PC-9 (cell line): ENCODE data around the gene ANXA7. TPM values are rescaled to one million over a fixed set of nuclear protein-coding genes. Genes with fewer than 3 reads are reported as not detected.

Experiments
- Bru-seq: library from RNA; stranded (reverse); fragments of 400-500 nt; gene quantifications from one replicate; lab custom pipeline; 2021; lab: Mats Ljungman, UMichigan
- BruChase-seq, 2 experiments: library from RNA; stranded (reverse); fragments of 400-500 nt; gene quantifications; one replicate each; lab custom pipeline; 2021; lab: Mats Ljungman, UMichigan
- BruUV-seq: library from RNA; stranded (reverse); fragments of 400-500 nt; replicated peaks from 2 replicates; lab custom pipeline; 2021; lab: Mats Ljungman, UMichigan
- CTCF ChIA-PET: fragments of 300-600 bp; sonication (Branson Sonifier 250); formaldehyde crosslinking; loops from one replicate; lab custom pipeline; 2022; ENCODE audit warnings: antibody characterized with exemption; lab: Charles Lee
- POLR2A ChIA-PET: fragments of 300-600 bp; sonication (Branson Sonifier 250); formaldehyde crosslinking; loops from one replicate; lab custom pipeline; 2022; ENCODE audit warnings: antibody characterized with exemption; ENCODE audit not compliant: unreplicated experiment; lab: Charles Lee
- DNase-seq, 2 experiments: peaks; one replicate each; pipeline versions ENCODE4 v3.0.0 to v3.0.0-alpha.2; 2015 to 2022; ENCODE audit warnings: mixed read lengths in 1 of 2
- H2AFZ ChIP-seq: fragments of 200-600 bp; sonication (generic); 2 replicates; pipeline ENCODE4 v1.8.1; 2017; ENCODE audit warnings: antibody characterized with exemption
- H3F3A ChIP-seq: fragments of 200-600 bp; sonication (generic); 2 replicates; pipeline ENCODE4 v1.8.1; 2017; ENCODE audit warnings: antibody characterized with exemption, mild to moderate bottlenecking, low read depth; ENCODE audit not compliant: insufficient read depth
- H3K27ac ChIP-seq: fragments of 200-600 bp; sonication (generic); 2 replicates; pipeline ENCODE4 v1.6.1; 2016; ENCODE audit warnings: mixed run types
- H3K27me3 ChIP-seq: fragments of 200-600 bp; sonication (generic); 2 replicates; pipeline ENCODE4 v1.6.1; 2016; ENCODE audit warnings: low read depth, mixed run types; ENCODE audit not compliant: insufficient read depth
- H3K36me3 ChIP-seq: fragments of 200-600 bp; sonication (generic); 2 replicates; pipeline ENCODE4 v1.6.1; 2016; ENCODE audit warnings: low read depth, mixed run types
- H3K4me1 ChIP-seq: fragments of 200-600 bp; sonication (generic); replicated peaks from 2 replicates; pipeline ENCODE4 v1.6.1; 2016; ENCODE audit warnings: mixed run types; ENCODE audit not compliant: insufficient read depth
- H3K4me2 ChIP-seq: fragments of 200-600 bp; sonication (generic); 2 replicates; pipeline ENCODE4 v1.6.1; 2017; ENCODE audit warnings: mixed run types
- H3K4me3 ChIP-seq: fragments of 200-600 bp; sonication (generic); 2 replicates; pipeline ENCODE4 v1.6.1; 2016; ENCODE audit warnings: mixed run types
- H3K79me2 ChIP-seq: fragments of 200-600 bp; sonication (generic); 2 replicates; pipeline ENCODE4 v1.6.1; 2017; ENCODE audit warnings: low read depth, mixed run types
- H3K9me2 ChIP-seq: fragments of 200-600 bp; sonication (generic); 2 replicates; pipeline ENCODE4 v1.8.1; 2017; ENCODE audit warnings: mild to moderate bottlenecking; ENCODE audit not compliant: insufficient read depth
- H3K9me3 ChIP-seq: fragments of 200-600 bp; sonication (generic); 2 replicates; pipeline ENCODE4 v1.8.1; 2016; ENCODE audit warnings: low read depth; ENCODE audit not compliant: insufficient read depth
- H4K20me1 ChIP-seq: fragments of 200-600 bp; sonication (generic); 2 replicates; pipeline ENCODE4 v1.8.1; 2017; ENCODE audit not compliant: insufficient read depth
- EZH2 ChIP-seq: fragments of 200-600 bp; sonication (generic); IDR thresholded peaks from 2 replicates; pipeline ENCODE4 v1.8.0; 2017; ENCODE audit warnings: antibody characterized with exemption, low read depth
- intact Hi-C: fragments of 100-400 bp; cut with micrococcal nuclease; formaldehyde crosslinking; loops from one replicate; pipeline ENCODE4 v1.10.0; 2022; ENCODE audit not compliant: unreplicated experiment
- long read RNA-seq: library from polyadenylated mRNA; stranded (forward); transcript quantifications from one replicate; pipeline ENCODE4 v2.0.0, GENCODE V29; 2022
- total RNA-seq: library from RNA; stranded (reverse); gene quantifications from 2 replicates; pipeline ENCODE4 v1.2.3, GENCODE V29; 2021
- TF ChIP-seq, protein P1 (sequence below): fragments of 200-600 bp; sonication (generic); conservative IDR thresholded peaks from 2 replicates; pipeline ENCODE4 v1.6.1; 2017; ENCODE audit warnings: mixed run types, antibody characterized with exemption, mild to moderate bottlenecking, moderate library complexity

Gene ANXA7
- total RNA-seq, result 149 and 154 TPM in 2 replicates
- percentile 96 among the genes with signal in this experiment for Bru-seq, nascent RNA
- BruChase-seq, experiment 1, labeled RNA remaining after a 2-hour chase, result percentile 87 among the genes with signal in this experiment
- percentile 93 among the genes with signal in this experiment for BruChase-seq, experiment 2, labeled RNA remaining after a 6-hour chase
- long read RNA-seq, transcript ANXA7-202 (13 exons, 2,452 nt), result major isoform, 300 of 405 reads
- long read RNA-seq, partial matches to known transcripts, result 69 of 405 reads
- long read RNA-seq, other reads (novel, unspliced or antisense), result 36 of 405 reads

DNA sequence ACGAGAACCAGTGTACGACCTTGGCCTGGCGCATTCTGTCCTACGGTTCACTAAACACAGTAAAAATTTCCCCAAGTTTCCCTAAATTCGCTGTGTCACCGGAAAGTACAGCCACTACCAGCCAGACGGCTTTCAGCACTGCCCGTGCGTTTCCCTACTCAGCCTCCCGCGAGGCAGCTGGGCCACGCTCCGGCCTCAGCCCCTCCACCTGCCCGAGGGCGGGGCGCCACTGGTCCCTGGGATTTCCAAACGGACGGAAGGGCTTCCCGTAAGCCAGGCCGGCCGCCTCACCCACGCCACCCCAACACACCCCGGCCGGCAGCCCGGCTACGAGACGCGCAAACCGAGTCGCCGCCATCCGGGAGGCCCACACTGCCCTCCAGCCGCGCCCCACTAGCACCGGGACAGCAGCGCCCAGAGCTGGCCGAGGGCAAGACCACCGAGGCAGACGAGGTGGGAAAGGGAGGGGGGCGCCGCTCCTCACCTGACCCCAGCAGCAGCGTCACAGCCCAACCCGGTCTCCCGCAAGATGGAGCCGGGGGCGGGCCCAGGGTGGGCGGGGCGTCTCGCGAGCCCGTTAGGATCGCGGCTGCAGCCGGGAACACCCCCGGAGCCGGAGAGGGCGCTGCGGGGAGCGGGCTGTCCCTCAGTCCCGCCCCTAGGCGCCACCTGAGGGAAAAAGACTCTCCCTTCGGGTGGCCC, at the start of gene ANXA7:
ANXA7 (minus strand) TSS at position 531 of the 702 bp plus-strand sequence. CDS start 13,202 bp downstream, outside the sequence.
- peak; percentile 85 to 95 for DNase-seq
- H3K4me1 ChIP-seq, result peaks cover 43% of the 10 kb centered on the region
- H3K9me3 ChIP-seq, result no peaks in the 10 kb centered on the region
- CTCF ChIA-PET, result no interaction called here
- peak within 1 kb of the TSS; percentile 84 for H3K4me3 ChIP-seq
- H4K20me1 ChIP-seq, result peaks cover 31% of the 10 kb centered on the region
- peaks cover 9% of the 10 kb centered on the region; the same call in 1 of the 2 replicates for H3K36me3 ChIP-seq
- peak within 1 kb of the TSS; percentile 90 for H2AFZ ChIP-seq
- POLR2A ChIA-PET, result interaction anchor here (0.7 to 1.0 kb wide), 3 partner anchors 10 to 167 kb away, joined by 3 to 5 read pairs (median 3); partner anchors contain the start of gene PPP3CB
- no peaks in the 10 kb centered on the region for H3K9me2 ChIP-seq
- intact Hi-C loops, result loop anchor here (2.0 kb wide), 1 partner anchor 167 kb away; the partner anchor contains the start of gene DNAJC9
- peaks cover 50% of the 10 kb centered on the region for H3K79me2 ChIP-seq
- H3K27me3 ChIP-seq, result no peaks in the 10 kb centered on the region
- TF ChIP-seq, protein P1, sequence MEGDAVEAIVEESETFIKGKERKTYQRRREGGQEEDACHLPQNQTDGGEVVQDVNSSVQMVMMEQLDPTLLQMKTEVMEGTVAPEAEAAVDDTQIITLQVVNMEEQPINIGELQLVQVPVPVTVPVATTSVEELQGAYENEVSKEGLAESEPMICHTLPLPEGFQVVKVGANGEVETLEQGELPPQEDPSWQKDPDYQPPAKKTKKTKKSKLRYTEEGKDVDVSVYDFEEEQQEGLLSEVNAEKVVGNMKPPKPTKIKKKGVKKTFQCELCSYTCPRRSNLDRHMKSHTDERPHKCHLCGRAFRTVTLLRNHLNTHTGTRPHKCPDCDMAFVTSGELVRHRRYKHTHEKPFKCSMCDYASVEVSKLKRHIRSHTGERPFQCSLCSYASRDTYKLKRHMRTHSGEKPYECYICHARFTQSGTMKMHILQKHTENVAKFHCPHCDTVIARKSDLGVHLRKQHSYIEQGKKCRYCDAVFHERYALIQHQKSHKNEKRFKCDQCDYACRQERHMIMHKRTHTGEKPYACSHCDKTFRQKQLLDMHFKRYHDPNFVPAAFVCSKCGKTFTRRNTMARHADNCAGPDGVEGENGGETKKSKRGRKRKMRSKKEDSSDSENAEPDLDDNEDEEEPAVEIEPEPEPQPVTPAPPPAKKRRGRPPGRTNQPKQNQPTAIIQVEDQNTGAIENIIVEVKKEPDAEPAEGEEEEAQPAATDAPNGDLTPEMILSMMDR, result no peak; the same call in 1 of the 2 replicates
- no peak for TF ChIP-seq EZH2
- TSS peak; percentile 65 for BruUV-seq
- H3K27ac ChIP-seq, result peak within 1 kb of the TSS; percentile 89
- H3K4me2 ChIP-seq, result peak within 1 kb of the TSS; percentile 92
- H3F3A ChIP-seq, result peaks cover 34% of the 10 kb centered on the region; the same call in 1 of the 2 replicates

DNA sequence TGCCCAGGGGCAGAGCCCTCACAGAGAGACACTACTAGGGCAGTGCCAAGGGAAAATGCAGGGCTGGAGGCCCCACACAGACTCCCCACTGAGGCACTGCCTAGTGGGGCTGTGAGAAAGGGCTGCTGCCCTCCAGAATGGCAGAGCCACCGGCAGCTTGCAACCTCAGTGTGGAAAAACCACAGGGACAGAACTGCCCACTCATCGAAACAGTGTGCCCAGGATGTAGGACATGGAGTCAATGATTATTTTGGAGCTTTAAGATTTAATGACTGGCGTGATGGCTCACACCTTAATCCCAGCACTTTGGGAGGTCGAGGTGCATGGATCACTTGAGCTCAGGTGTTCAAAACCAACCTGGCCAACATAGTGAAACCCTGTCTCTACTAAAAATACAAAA, 47.0 kb upstream of the ANXA7 start:
- Histone ChIP-seq H3F3A (no peaks in the 10 kb centered on the region), H3K9me2 (no peaks in the 10 kb centered on the region), H3K4me1 (no peaks in the 10 kb centered on the region), H4K20me1 (no peaks in the 10 kb centered on the region), H3K9me3 (no peaks in the 10 kb centered on the region), H3K79me2 (no peaks in the 10 kb centered on the region), H3K36me3 (peaks cover 11% of the 10 kb centered on the region; the same call in 1 of the 2 replicates), H3K27me3 (no peaks in the 10 kb centered on the region), H3K4me2 (no peak overlapping the region), H3K4me3 (no peak overlapping the region), H3K27ac (no peak overlapping the region), H2AFZ (no peak overlapping the region)
- CTCF ChIA-PET, result no interaction called here
- TF ChIP-seq, protein P1, result no peak
- no peak for TF ChIP-seq EZH2
- POLR2A ChIA-PET, result no interaction called here
- BruUV-seq, result no TSS peak
- intact Hi-C loops, result no loop called here
- DNase-seq, result no peak

DNA sequence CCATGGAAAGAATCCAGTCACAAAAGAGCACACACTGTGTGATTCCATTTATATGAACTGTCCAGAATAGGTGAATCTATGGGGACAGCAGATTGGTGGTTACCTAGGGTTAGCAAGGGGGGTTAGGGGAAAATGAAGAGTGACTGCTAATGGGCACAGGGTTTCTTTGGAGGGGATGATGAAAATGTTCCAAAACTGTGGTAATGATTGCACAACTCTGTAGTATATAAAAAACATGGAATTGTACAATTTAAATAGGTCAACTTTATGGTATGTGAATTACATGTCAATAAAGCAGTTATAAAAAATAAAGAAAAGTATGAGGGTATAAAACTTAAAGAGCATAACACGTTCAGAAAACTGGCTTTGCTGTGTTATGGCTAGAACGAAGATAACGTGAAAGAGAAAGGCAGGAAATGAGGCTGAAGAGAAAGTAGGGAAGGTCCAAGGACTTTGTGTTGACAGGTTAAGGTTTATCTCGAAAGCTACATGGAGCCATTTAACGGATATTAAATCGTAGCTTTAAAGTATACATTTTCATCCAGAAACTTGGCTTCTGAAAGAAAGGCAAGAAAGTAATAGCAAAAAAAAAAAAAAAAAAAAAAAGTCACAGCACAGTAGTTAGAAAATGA, 45.9 kb upstream of the ANXA7 start:
- Histone ChIP-seq H3K9me2 (no peaks in the 10 kb centered on the region), H3K4me2 (no peak overlapping the region), H3K9me3 (no peaks in the 10 kb centered on the region), H3K27ac (no peak overlapping the region), H3F3A (no peaks in the 10 kb centered on the region), H3K4me3 (no peak overlapping the region), H3K79me2 (no peaks in the 10 kb centered on the region), H4K20me1 (no peaks in the 10 kb centered on the region), H3K36me3 (peaks cover 5% of the 10 kb centered on the region; the same call in 1 of the 2 replicates), H2AFZ (no peak overlapping the region), H3K27me3 (no peaks in the 10 kb centered on the region), H3K4me1 (no peaks in the 10 kb centered on the region)
- POLR2A ChIA-PET, result no interaction called here
- TF ChIP-seq EZH2, result no peak
- TF ChIP-seq, protein P1, result no peak
- no TSS peak for BruUV-seq
- intact Hi-C loops, result no loop called here
- CTCF ChIA-PET, result no interaction called here
- DNase-seq, result no peak
